H9 (cell line): Measurements from ENCODE around the gene PROKR1. TPM values are rescaled to one million over a fixed set of nuclear protein-coding genes. Genes with fewer than 3 reads are reported as not detected.

Source experiments
- DNase-seq: peaks from one replicate; pipeline ENCODE4 v3.0.0-alpha.2; 2017
- H2AFZ ChIP-seq: one replicate; pipeline ENCODE4 v1.6.1; 2013; ENCODE audit warnings: mild to moderate bottlenecking, low read length, control low read depth, moderate library complexity
- H2AK5ac ChIP-seq: 2 replicates; pipeline ENCODE4 v1.6.1; 2013; ENCODE audit warnings: low read length, control low read depth, mixed read lengths; ENCODE audit not compliant: insufficient read length
- H2BK120ac ChIP-seq: one replicate; pipeline ENCODE4 v1.6.1; 2013; ENCODE audit warnings: low read depth, mild to moderate bottlenecking, low read length, control low read depth, inconsistent platforms; ENCODE audit not compliant: poor library complexity, severe bottlenecking
- H2BK12ac ChIP-seq: 2 replicates; pipeline ENCODE4 v1.6.1; 2013; ENCODE audit warnings: low read length, control low read depth, mixed read lengths, low read depth; ENCODE audit not compliant: insufficient read length
- H2BK15ac ChIP-seq: 2 replicates; pipeline ENCODE4 v1.6.1; 2013; ENCODE audit warnings: low read depth, low read length, control low read depth
- H2BK20ac ChIP-seq: one replicate; pipeline ENCODE4 v1.6.1; 2013; ENCODE audit warnings: low read depth, mild to moderate bottlenecking, low read length, control low read depth, inconsistent platforms; ENCODE audit not compliant: poor library complexity, severe bottlenecking
- H2BK5ac ChIP-seq: 2 replicates; pipeline ENCODE4 v1.6.1; 2013; ENCODE audit warnings: low read length, control low read depth, mixed read lengths; ENCODE audit not compliant: insufficient read length
- H3K14ac ChIP-seq: 2 replicates; pipeline ENCODE4 v1.6.1; 2013; ENCODE audit warnings: low read length, control low read depth; ENCODE audit not compliant: insufficient read depth
- H3K18ac ChIP-seq: 2 replicates; pipeline ENCODE4 v1.6.1; 2013; ENCODE audit warnings: low read depth, mild to moderate bottlenecking, mixed read lengths, low read length, control low read depth; ENCODE audit not compliant: insufficient read length
- H3K23ac ChIP-seq: 2 replicates; pipeline ENCODE4 v1.6.1; 2013; ENCODE audit warnings: low read length, control low read depth, mixed read lengths, low read depth; ENCODE audit not compliant: insufficient read length
- H3K23me2 ChIP-seq: 2 replicates; pipeline ENCODE4 v1.6.1; 2013; ENCODE audit warnings: low read depth, mild to moderate bottlenecking, mixed read lengths, low read length, control low read depth; ENCODE audit not compliant: insufficient read length, poor library complexity, severe bottlenecking
- H3K27ac ChIP-seq: 2 replicates; pipeline ENCODE4 v1.5.1; 2013; ENCODE audit warnings: low read length, control low read depth, mixed read lengths, low read depth; ENCODE audit not compliant: insufficient read length
- H3K27me3 ChIP-seq: 2 replicates; pipeline ENCODE4 v1.6.1; 2013; ENCODE audit warnings: low read length, control low read depth, inconsistent platforms; ENCODE audit not compliant: insufficient read depth
- H3K4ac ChIP-seq: 2 replicates; pipeline ENCODE4 v1.6.1; 2013; ENCODE audit warnings: low read depth, mild to moderate bottlenecking, control low read depth, inconsistent platforms, low read length, moderate library complexity
- H3K4me1 ChIP-seq: 2 replicates; pipeline ENCODE4 v1.6.1; 2013; ENCODE audit warnings: low read length, control low read depth, inconsistent platforms; ENCODE audit not compliant: insufficient read depth
- H3K4me2 ChIP-seq: 2 replicates; pipeline ENCODE4 v1.6.1; 2013; ENCODE audit warnings: low read length, control low read depth, mixed read lengths; ENCODE audit not compliant: insufficient read length, insufficient read depth
- H3K56ac ChIP-seq: 2 replicates; pipeline ENCODE4 v1.6.1; 2013; ENCODE audit warnings: low read depth, mild to moderate bottlenecking, mixed read lengths, low read length, control low read depth; ENCODE audit not compliant: insufficient read length
- H3K79me1 ChIP-seq: 2 replicates; pipeline ENCODE4 v1.6.1; 2013; ENCODE audit warnings: low read depth, mild to moderate bottlenecking, moderate library complexity, low read length, control low read depth, inconsistent platforms; ENCODE audit not compliant: insufficient read depth, poor library complexity, severe bottlenecking
- H3K79me2 ChIP-seq: 2 replicates; pipeline ENCODE4 v1.6.1; 2013; ENCODE audit warnings: low read length, control low read depth, inconsistent platforms; ENCODE audit not compliant: insufficient read depth
- H3K9ac ChIP-seq: 2 replicates; pipeline ENCODE4 v1.6.1; 2013; ENCODE audit warnings: low read length, control low read depth, mixed read lengths; ENCODE audit not compliant: insufficient read length; ENCODE audit errors: extremely low read depth
- H3K9me3 ChIP-seq: one replicate; pipeline ENCODE4 v1.6.1; 2013; ENCODE audit warnings: low read depth, low read length, inconsistent platforms; ENCODE audit not compliant: control insufficient read depth
- H3T11ph ChIP-seq: one replicate; pipeline ENCODE4 v1.6.1; 2013; ENCODE audit warnings: mild to moderate bottlenecking, low read length, control low read depth, inconsistent platforms
- H4K20me1 ChIP-seq: one replicate; pipeline ENCODE4 v1.6.1; 2013; ENCODE audit not compliant: control insufficient read depth, insufficient read length, insufficient read depth
- H4K5ac ChIP-seq: 2 replicates; pipeline ENCODE4 v1.6.1; 2013; ENCODE audit warnings: low read depth, mild to moderate bottlenecking, mixed read lengths, low read length, control low read depth; ENCODE audit not compliant: insufficient read length
- H4K8ac ChIP-seq: replicated peaks from 2 replicates; pipeline ENCODE4 v1.6.1; 2013; ENCODE audit warnings: low read length, control low read depth, mixed read lengths, low read depth; ENCODE audit not compliant: insufficient read length
- H4K91ac ChIP-seq: 2 replicates; pipeline ENCODE4 v1.6.1; 2013; ENCODE audit warnings: low read depth, mild to moderate bottlenecking, moderate library complexity, mixed read lengths, low read length, control low read depth; ENCODE audit not compliant: insufficient read length
- H3K27ac Mint-ChIP-seq, 3 experiments: 2 replicates in 2 of 3; 3 replicates in 1 of 3; pipeline ENCODE4 v1.8.0; 2020 to 2021; ENCODE audit warnings: mixed read lengths in 3 of 3, mild to moderate bottlenecking in 1 of 3, moderate library complexity in 1 of 3
- H3K27me3 Mint-ChIP-seq: 2 replicates; pipeline ENCODE4 v1.8.0; 2021; ENCODE audit warnings: low read depth, mild to moderate bottlenecking, moderate library complexity, mixed read lengths
- H3K36me3 Mint-ChIP-seq, 3 experiments: 2 replicates in 2 of 3; 3 replicates in 1 of 3; pipeline ENCODE4 v1.8.0; 2020 to 2021; ENCODE audit warnings: low read depth in 3 of 3, mixed read lengths in 3 of 3; ENCODE audit not compliant: insufficient read depth in 1 of 3
- H3K4me1 Mint-ChIP-seq, 2 experiments: 2 replicates each; pipeline ENCODE4 v1.8.0; 2020; ENCODE audit warnings: mixed read lengths in 2 of 2
- H3K4me3 Mint-ChIP-seq, 2 experiments: 2 replicates in 1 of 2; 3 replicates in 1 of 2; pipeline ENCODE4 v1.8.0; 2020 to 2021; ENCODE audit warnings: mild to moderate bottlenecking in 2 of 2, mixed read lengths in 2 of 2, moderate library complexity in 1 of 2
- H3K9me3 Mint-ChIP-seq, 2 experiments: 2 replicates in 1 of 2; 3 replicates in 1 of 2; pipeline ENCODE4 v1.8.0; 2020; ENCODE audit warnings: mild to moderate bottlenecking in 2 of 2, mixed read lengths in 2 of 2, moderate library complexity in 1 of 2
- WGBS: extraction: QIAGEN DNeasy Blood & Tissue Kit; methylation state at CpG from one replicate; pipeline ENCODE4 v1.1.7; 2013; ENCODE audit warnings: missing lambda C conversion rate, low lambda C conversion rate, mixed read lengths; ENCODE audit not compliant: insufficient read length; ENCODE audit errors: extremely low coverage; 5-methylcytosine and 5-hydroxymethylcytosine counted together
- total RNA-seq: library from RNA; stranded (reverse); gene quantifications from 2 replicates; pipeline ENCODE4 v1.2.1, GENCODE V29; 2021
- TF ChIP-seq, protein P1 (sequence below): fragments of 200-600 bp; sonication (generic); conservative IDR thresholded peaks from 3 replicates; pipeline ENCODE4 v1.8.0; 2021; ENCODE audit warnings: antibody characterized with exemption, mild to moderate bottlenecking

Gene PROKR1
- total RNA-seq, 1 experiment from 2014 or later = 1.5 TPM

GRCh38 chr2:68662466-68662865, 19.1 kb downstream of the PROKR1 start:
- H3K14ac ChIP-seq = no peak overlapping the region
- H3K23ac ChIP-seq = no peak overlapping the region
- H3K9me3 Mint-ChIP-seq = no peaks in the 10 kb centered on the region; a peak in 1 of 5 replicates
- no peak overlapping the region for H2BK120ac ChIP-seq
- H3K23me2 ChIP-seq = no peaks in the 10 kb centered on the region
- DNase-seq = no peak
- H3K56ac ChIP-seq = no peak overlapping the region
- H2AFZ ChIP-seq = no peak overlapping the region
- H3K9ac ChIP-seq = no peak overlapping the region
- H4K5ac ChIP-seq = no peak overlapping the region
- TF ChIP-seq, protein P1, sequence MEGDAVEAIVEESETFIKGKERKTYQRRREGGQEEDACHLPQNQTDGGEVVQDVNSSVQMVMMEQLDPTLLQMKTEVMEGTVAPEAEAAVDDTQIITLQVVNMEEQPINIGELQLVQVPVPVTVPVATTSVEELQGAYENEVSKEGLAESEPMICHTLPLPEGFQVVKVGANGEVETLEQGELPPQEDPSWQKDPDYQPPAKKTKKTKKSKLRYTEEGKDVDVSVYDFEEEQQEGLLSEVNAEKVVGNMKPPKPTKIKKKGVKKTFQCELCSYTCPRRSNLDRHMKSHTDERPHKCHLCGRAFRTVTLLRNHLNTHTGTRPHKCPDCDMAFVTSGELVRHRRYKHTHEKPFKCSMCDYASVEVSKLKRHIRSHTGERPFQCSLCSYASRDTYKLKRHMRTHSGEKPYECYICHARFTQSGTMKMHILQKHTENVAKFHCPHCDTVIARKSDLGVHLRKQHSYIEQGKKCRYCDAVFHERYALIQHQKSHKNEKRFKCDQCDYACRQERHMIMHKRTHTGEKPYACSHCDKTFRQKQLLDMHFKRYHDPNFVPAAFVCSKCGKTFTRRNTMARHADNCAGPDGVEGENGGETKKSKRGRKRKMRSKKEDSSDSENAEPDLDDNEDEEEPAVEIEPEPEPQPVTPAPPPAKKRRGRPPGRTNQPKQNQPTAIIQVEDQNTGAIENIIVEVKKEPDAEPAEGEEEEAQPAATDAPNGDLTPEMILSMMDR = no peak
- no peaks in the 10 kb centered on the region for H4K20me1 ChIP-seq
- no peak overlapping the region for H2BK5ac ChIP-seq
- no peaks in the 10 kb centered on the region for H3K79me2 ChIP-seq
- H3K4me3 Mint-ChIP-seq = no peak overlapping the region
- H3K27ac Mint-ChIP-seq = no peak overlapping the region; a peak in 1 of 7 replicates
- H3K4me1 ChIP-seq = no peaks in the 10 kb centered on the region
- no peak overlapping the region for H3T11ph ChIP-seq
- no peaks in the 10 kb centered on the region for H3K36me3 Mint-ChIP-seq
- H2BK12ac ChIP-seq = no peak overlapping the region
- no peak overlapping the region for H4K91ac ChIP-seq
- no peak overlapping the region for H3K4ac ChIP-seq
- no peak overlapping the region for H4K8ac ChIP-seq
- no peak overlapping the region for H2AK5ac ChIP-seq
- no peak overlapping the region for H2BK20ac ChIP-seq
- no peak overlapping the region for H3K27ac ChIP-seq
- WGBS = no CpG with 5 or more reads among the region's 2 CpGs
- no peaks in the 10 kb centered on the region; a peak in 1 of 4 replicates for H3K4me1 Mint-ChIP-seq
- H3K18ac ChIP-seq = no peak overlapping the region
- no peak overlapping the region for H3K4me2 ChIP-seq
- H2BK15ac ChIP-seq = no peak overlapping the region
- H3K79me1 ChIP-seq = no peaks in the 10 kb centered on the region
- no peaks in the 10 kb centered on the region for H3K9me3 ChIP-seq
- H3K27me3 ChIP-seq = no peaks in the 10 kb centered on the region
- H3K27me3 Mint-ChIP-seq = no peaks in the 10 kb centered on the region
